H1 (cell line): ENCODE results near the gene PTTG2. TPM values are rescaled to one million over a fixed set of nuclear protein-coding genes. Genes with fewer than 3 reads are reported as not detected.
A peak's percentile ranks its signal among the peaks of the same experiment; 100 is the strongest.

Source experiments
- POLR2A ChIP-seq, 2 experiments: IDR thresholded peaks; 1 replicate in 1 of 2; 2 replicates in 1 of 2; pipeline ENCODE4 v1.6.1; 2011; ENCODE audit warnings: low read depth in 2 of 2, low read length in 2 of 2, mild to moderate bottlenecking in 2 of 2; ENCODE audit errors: control extremely low read depth in 1 of 2
- polyA plus RNA-seq, 7 experiments: library from polyadenylated mRNA; depleted of rRNA in 3 of 7; stranded (reverse) in 5 of 7; unstranded in 2 of 7; fragments of >200 nt in 5 of 7; fragments of 200-250 nt in 2 of 7; gene quantifications; 1 replicate in 5 of 7; 2 replicates in 1 of 7; 4 replicates in 1 of 7; pipeline versions ENCODE4 v1.2.1 to v1.2.3, GENCODE V29; 2011 to 2013; ENCODE audit warnings: missing spikeins in 2 of 7, mixed read lengths in 2 of 7
- total RNA-seq: library from RNA; stranded (reverse); fragmentation: NEBNext Ultra II Directional; extraction: Animal tissue kit (Norgen Biotek cat#: 25700); gene quantifications from 2 replicates; pipeline ENCODE4 v1.2.1, GENCODE V29; 2021

PTTG2 gene
- total and polyA plus RNA-seq, 2 of the 8 experiments (the other 6 are each of a cell fraction or from before 2014, with no cell fraction given), result not detected

GRCh38 chr4:37976991-37977470, 16.8 kb downstream of the PTTG2 start (continued):
- peak in 1 of 2 experiments; percentile 75; a peak in 1 of 3 replicates for TF ChIP-seq POLR2A (IDR thresholded peaks at IDR 0.05; ENCODE audit: control extremely low read depth in 1 of 2, low read depth in 2 of 2, low read length in 2 of 2)
